PC-9 (cell line): ENCODE data around the gene SFT2D2. TPM values are rescaled to one million over a fixed set of nuclear protein-coding genes. Genes with fewer than 3 reads are reported as not detected.
A peak's percentile ranks its signal among the peaks of the same experiment; 100 is the strongest.

Source experiments
- BruUV-seq: library from RNA; stranded (reverse); fragments of 400-500 nt; replicated peaks from 2 replicates; lab custom pipeline; 2021; lab: Mats Ljungman, UMichigan
- CTCF ChIA-PET: fragments of 300-600 bp; sonication (Branson Sonifier 250); formaldehyde crosslinking; loops from one replicate; lab custom pipeline; 2022; ENCODE audit warnings: antibody characterized with exemption; lab: Charles Lee
- POLR2A ChIA-PET: fragments of 300-600 bp; sonication (Branson Sonifier 250); formaldehyde crosslinking; loops from one replicate; lab custom pipeline; 2022; ENCODE audit warnings: antibody characterized with exemption; ENCODE audit not compliant: unreplicated experiment; lab: Charles Lee
- DNase-seq, 2 experiments: peaks; one replicate each; pipeline versions ENCODE4 v3.0.0 to v3.0.0-alpha.2; 2015 to 2022; ENCODE audit warnings: mixed read lengths in 1 of 2
- H2AFZ ChIP-seq: fragments of 200-600 bp; sonication (generic); 2 replicates; pipeline ENCODE4 v1.8.1; 2017; ENCODE audit warnings: antibody characterized with exemption
- H3F3A ChIP-seq: fragments of 200-600 bp; sonication (generic); 2 replicates; pipeline ENCODE4 v1.8.1; 2017; ENCODE audit warnings: antibody characterized with exemption, mild to moderate bottlenecking, low read depth; ENCODE audit not compliant: insufficient read depth
- H3K27ac ChIP-seq: fragments of 200-600 bp; sonication (generic); 2 replicates; pipeline ENCODE4 v1.6.1; 2016; ENCODE audit warnings: mixed run types
- H3K27me3 ChIP-seq: fragments of 200-600 bp; sonication (generic); 2 replicates; pipeline ENCODE4 v1.6.1; 2016; ENCODE audit warnings: low read depth, mixed run types; ENCODE audit not compliant: insufficient read depth
- H3K36me3 ChIP-seq: fragments of 200-600 bp; sonication (generic); 2 replicates; pipeline ENCODE4 v1.6.1; 2016; ENCODE audit warnings: low read depth, mixed run types
- H3K4me1 ChIP-seq: fragments of 200-600 bp; sonication (generic); replicated peaks from 2 replicates; pipeline ENCODE4 v1.6.1; 2016; ENCODE audit warnings: mixed run types; ENCODE audit not compliant: insufficient read depth
- H3K4me2 ChIP-seq: fragments of 200-600 bp; sonication (generic); 2 replicates; pipeline ENCODE4 v1.6.1; 2017; ENCODE audit warnings: mixed run types
- H3K4me3 ChIP-seq: fragments of 200-600 bp; sonication (generic); 2 replicates; pipeline ENCODE4 v1.6.1; 2016; ENCODE audit warnings: mixed run types
- H3K79me2 ChIP-seq: fragments of 200-600 bp; sonication (generic); 2 replicates; pipeline ENCODE4 v1.6.1; 2017; ENCODE audit warnings: low read depth, mixed run types
- H3K9me2 ChIP-seq: fragments of 200-600 bp; sonication (generic); 2 replicates; pipeline ENCODE4 v1.8.1; 2017; ENCODE audit warnings: mild to moderate bottlenecking; ENCODE audit not compliant: insufficient read depth
- H3K9me3 ChIP-seq: fragments of 200-600 bp; sonication (generic); 2 replicates; pipeline ENCODE4 v1.8.1; 2016; ENCODE audit warnings: low read depth; ENCODE audit not compliant: insufficient read depth
- H4K20me1 ChIP-seq: fragments of 200-600 bp; sonication (generic); 2 replicates; pipeline ENCODE4 v1.8.1; 2017; ENCODE audit not compliant: insufficient read depth
- CTCF ChIP-seq: fragments of 200-600 bp; sonication (generic); conservative IDR thresholded peaks from 2 replicates; pipeline ENCODE4 v1.6.1; 2017; ENCODE audit warnings: mixed run types, antibody characterized with exemption, mild to moderate bottlenecking, moderate library complexity
- EZH2 ChIP-seq: fragments of 200-600 bp; sonication (generic); IDR thresholded peaks from 2 replicates; pipeline ENCODE4 v1.8.0; 2017; ENCODE audit warnings: antibody characterized with exemption, low read depth
- intact Hi-C: fragments of 100-400 bp; cut with micrococcal nuclease; formaldehyde crosslinking; loops from one replicate; pipeline ENCODE4 v1.10.0; 2022; ENCODE audit not compliant: unreplicated experiment
- total RNA-seq: library from RNA; stranded (reverse); gene quantifications from 2 replicates; pipeline ENCODE4 v1.2.3, GENCODE V29; 2021

The SFT2D2 gene
- total RNA-seq, 1 experiment from 2014 or later = 66.8 TPM

DNA sequence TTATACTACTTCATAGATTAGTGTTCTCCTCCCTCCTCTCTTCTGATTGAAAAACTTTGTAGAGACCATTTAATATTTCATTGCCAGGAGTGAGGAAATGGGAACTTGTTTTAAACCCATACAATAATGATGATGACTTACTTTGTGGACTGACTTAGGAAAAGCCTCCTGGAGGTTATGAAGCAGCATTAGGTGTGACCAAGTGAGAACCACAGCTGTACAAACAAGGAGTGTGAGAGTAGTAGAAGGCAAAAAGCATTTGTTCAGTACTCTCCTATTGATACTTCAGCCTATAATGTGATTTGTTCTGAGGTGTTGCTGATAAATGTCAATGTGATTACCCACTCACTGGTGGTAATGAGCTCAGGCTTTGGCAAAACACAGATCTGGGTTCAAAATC lies 38.6 kb upstream of the SFT2D2 start:
- H3K4me1 ChIP-seq = peaks cover 16% of the 10 kb centered on the region
- H3K79me2 ChIP-seq = peaks cover 25% of the 10 kb centered on the region
- intact Hi-C loops = no loop called here
- ChIA-PET CTCF (no interaction called here), POLR2A (no interaction called here)
- H3F3A ChIP-seq = peaks cover 7% of the 10 kb centered on the region; the same call in 1 of the 2 replicates
- no peaks in the 10 kb centered on the region for H4K20me1 ChIP-seq
- no peaks in the 10 kb centered on the region for H3K9me3 ChIP-seq
- no peaks in the 10 kb centered on the region for H3K9me2 ChIP-seq
- no peak overlapping the region for H3K4me3 ChIP-seq
- no peak overlapping the region for H3K27ac ChIP-seq
- no peak overlapping the region for H2AFZ ChIP-seq
- TF ChIP-seq CTCF (no peak), EZH2 (no peak)
- BruUV-seq = no TSS peak
- H3K36me3 ChIP-seq = peaks cover 18% of the 10 kb centered on the region
- no peak for DNase-seq
- no peaks in the 10 kb centered on the region for H3K27me3 ChIP-seq
- no peak overlapping the region for H3K4me2 ChIP-seq

DNA sequence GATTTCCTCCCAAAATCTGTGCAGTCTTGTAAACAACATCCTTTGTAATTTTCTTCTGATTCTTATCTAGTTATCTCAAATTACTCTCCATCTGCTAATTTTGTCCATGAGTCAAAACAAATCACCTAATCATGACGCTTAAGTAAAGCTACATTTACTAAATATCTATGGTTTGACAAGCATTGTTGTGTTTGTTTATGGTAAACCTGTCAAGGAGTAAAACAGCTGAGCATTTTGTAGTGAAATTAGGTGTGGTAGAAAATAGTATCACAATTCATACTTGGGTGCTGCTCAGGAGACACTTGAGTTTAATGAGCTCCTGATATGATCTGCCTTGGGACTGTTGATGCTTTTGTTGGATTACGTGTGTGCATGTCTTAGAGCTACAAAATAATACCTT lies 35.4 kb upstream of the SFT2D2 start:
- no TSS peak for BruUV-seq
- no peak overlapping the region for H2AFZ ChIP-seq
- H3K4me2 ChIP-seq = no peak overlapping the region
- DNase-seq = no peak
- H4K20me1 ChIP-seq = no peaks in the 10 kb centered on the region
- TF ChIP-seq CTCF (no peak), EZH2 (no peak)
- H3K4me3 ChIP-seq = no peak overlapping the region
- no peaks in the 10 kb centered on the region for H3K4me1 ChIP-seq
- H3F3A ChIP-seq = no peaks in the 10 kb centered on the region
- H3K79me2 ChIP-seq = no peaks in the 10 kb centered on the region
- POLR2A ChIA-PET = no interaction called here
- no peaks in the 10 kb centered on the region for H3K9me2 ChIP-seq
- H3K36me3 ChIP-seq = peaks cover 11% of the 10 kb centered on the region
- CTCF ChIA-PET = no interaction called here
- H3K27me3 ChIP-seq = no peaks in the 10 kb centered on the region
- intact Hi-C loops = no loop called here
- H3K9me3 ChIP-seq = no peaks in the 10 kb centered on the region
- no peak overlapping the region for H3K27ac ChIP-seq

GRCh38 chr1:168195199-168196135 lies 30.3 kb upstream of the SFT2D2 start:
- ChIA-PET CTCF (interaction anchor here (0.6 to 0.9 kb wide), 2 partner anchors 120 to 147 kb away, joined by 4 read pairs; no protein-coding TSS in a partner anchor), POLR2A (interaction anchor here (0.6 kb wide), 1 partner anchor 11 kb away, joined by 3 read pairs; no protein-coding TSS in a partner anchor)
- intact Hi-C loops = no loop called here

More at GRCh38 chr1:168195199-168196135, 30.3 kb upstream of the SFT2D2 start:
- no peak overlapping the region for H3K4me3 ChIP-seq
- no peaks in the 10 kb centered on the region for H3K9me3 ChIP-seq
- no peaks in the 10 kb centered on the region; the same call in 1 of the 2 replicates for H4K20me1 ChIP-seq
- TF ChIP-seq CTCF = no peak
- TF ChIP-seq EZH2 = no peak
- H3K4me1 ChIP-seq = no peaks in the 10 kb centered on the region
- H2AFZ ChIP-seq = no peak overlapping the region
- H3K36me3 ChIP-seq = peaks cover 37% of the 10 kb centered on the region
- DNase-seq = peak in 1 of 2 experiments; percentile 37
- no TSS peak for BruUV-seq
- H3K27me3 ChIP-seq = no peaks in the 10 kb centered on the region
- H3F3A ChIP-seq = no peaks in the 10 kb centered on the region
- no peaks in the 10 kb centered on the region for H3K79me2 ChIP-seq
- no peak overlapping the region; the same call in 1 of the 2 replicates for H3K27ac ChIP-seq
- H3K9me2 ChIP-seq = no peaks in the 10 kb centered on the region
- no peak overlapping the region for H3K4me2 ChIP-seq
